Gastroesophageal sphincter (tissue), 3 donors: ENCODE results near the gene ZNF644.

Source experiments
- EP300 ChIP-seq: sonication (generic); formaldehyde crosslinking; IDR thresholded peaks from one replicate; pipeline ENCODE4 v1.6.1; 2017; ENCODE audit warnings: antibody characterized with exemption, mild to moderate bottlenecking
- POLR2A ChIP-seq, 2 donors: fragments of 450-650 bp; IDR thresholded peaks; one replicate each; pipeline ENCODE4 v1.6.1; 2017; ENCODE audit warnings: antibody characterized with exemption in 2 of 2, mild to moderate bottlenecking in 2 of 2, moderate library complexity in 1 of 2
- POLR2AphosphoS5 ChIP-seq: sonication (generic); formaldehyde crosslinking; IDR thresholded peaks from one replicate; pipeline ENCODE4 v1.6.1; 2017; ENCODE audit warnings: antibody characterized with exemption
- TF ChIP-seq, protein P1 (sequence below), 4 experiments: fragments of 200-600 bp in 2 of 4; fragments of 450-650 bp in 2 of 4; sonication (generic) in 1 of 4; IDR thresholded peaks; one replicate each; pipeline ENCODE4 v1.5.1; 2017 to 2019; ENCODE audit warnings: antibody characterized with exemption in 4 of 4, mild to moderate bottlenecking in 2 of 4, moderate library complexity in 2 of 4

DNA sequence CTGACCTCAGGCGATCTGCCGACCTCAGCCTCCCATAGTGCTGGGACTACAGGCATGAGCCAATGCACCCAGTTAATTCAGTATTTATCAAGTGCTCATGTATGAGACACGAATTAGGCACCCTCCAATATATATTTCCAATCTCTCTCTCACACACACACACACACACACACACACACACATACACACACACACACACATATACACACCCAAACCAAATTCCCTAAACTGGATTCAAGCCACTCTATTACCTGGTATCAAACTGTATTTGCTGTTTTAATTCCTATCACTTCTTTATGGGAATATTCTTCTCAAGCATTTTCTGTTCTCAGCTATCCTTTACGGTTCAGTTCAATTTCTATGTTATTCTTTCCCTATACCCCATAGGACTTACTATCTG, 8.5 kb downstream of the ZNF644 start:
- TF ChIP-seq, protein P1, sequence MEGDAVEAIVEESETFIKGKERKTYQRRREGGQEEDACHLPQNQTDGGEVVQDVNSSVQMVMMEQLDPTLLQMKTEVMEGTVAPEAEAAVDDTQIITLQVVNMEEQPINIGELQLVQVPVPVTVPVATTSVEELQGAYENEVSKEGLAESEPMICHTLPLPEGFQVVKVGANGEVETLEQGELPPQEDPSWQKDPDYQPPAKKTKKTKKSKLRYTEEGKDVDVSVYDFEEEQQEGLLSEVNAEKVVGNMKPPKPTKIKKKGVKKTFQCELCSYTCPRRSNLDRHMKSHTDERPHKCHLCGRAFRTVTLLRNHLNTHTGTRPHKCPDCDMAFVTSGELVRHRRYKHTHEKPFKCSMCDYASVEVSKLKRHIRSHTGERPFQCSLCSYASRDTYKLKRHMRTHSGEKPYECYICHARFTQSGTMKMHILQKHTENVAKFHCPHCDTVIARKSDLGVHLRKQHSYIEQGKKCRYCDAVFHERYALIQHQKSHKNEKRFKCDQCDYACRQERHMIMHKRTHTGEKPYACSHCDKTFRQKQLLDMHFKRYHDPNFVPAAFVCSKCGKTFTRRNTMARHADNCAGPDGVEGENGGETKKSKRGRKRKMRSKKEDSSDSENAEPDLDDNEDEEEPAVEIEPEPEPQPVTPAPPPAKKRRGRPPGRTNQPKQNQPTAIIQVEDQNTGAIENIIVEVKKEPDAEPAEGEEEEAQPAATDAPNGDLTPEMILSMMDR (IDR thresholded peaks at IDR 0.05), result no peak
- TF ChIP-seq POLR2AphosphoS5 (no peak), EP300 (no peak), POLR2A (IDR thresholded peaks at IDR 0.05) (no peak)
